HG02973 (cell line): ENCODE measurements around the gene ITGB5.

Experiments used
- ATAC-seq: cut with Tn5 transposase; IDR thresholded peaks from one replicate; pipeline ENCODE4 v1.9.1; 2021; ENCODE audit warnings: moderate library complexity; ENCODE audit not compliant: unreplicated experiment

ITGB5 gene

GRCh38 chr3:124896824-124897526 lies 9.8 kb upstream of the ITGB5 start:
- ATAC-seq = no peak

GRCh38 chr3:124895756-124896155 lies 8.6 kb upstream of the ITGB5 start:
- ATAC-seq = no peak

GRCh38 chr3:124893526-124893925 lies 6.4 kb upstream of the ITGB5 start:
- no peak for ATAC-seq

- no peak for ATAC-seq
Measured at GRCh38 chr3:124890573-124891190, 3.5 kb upstream of the ITGB5 start.

- ATAC-seq = no peak
Measured at GRCh38 chr3:124888482-124889441, 1.6 kb upstream of the ITGB5 start.

- ATAC-seq = no peak
Measured at GRCh38 chr3:124887932-124888298, 750 bp upstream of the ITGB5 start.

GRCh38 chr3:124886168-124887056 lies 753 bp downstream of the ITGB5 start:
- ATAC-seq = no peak

- no peak for ATAC-seq
Measured at GRCh38 chr3:124885466-124886167, 1.5 kb downstream of the ITGB5 start.

GRCh38 chr3:124884474-124885101 lies 2.6 kb downstream of the ITGB5 start:
- no peak for ATAC-seq

GRCh38 chr3:124883766-124884473 lies 3.2 kb downstream of the ITGB5 start:
- ATAC-seq = no peak

- no peak for ATAC-seq
Measured at GRCh38 chr3:124882816-124883747, 4.1 kb downstream of the ITGB5 start.

- no peak for ATAC-seq
Measured at GRCh38 chr3:124881976-124882697, 5.0 kb downstream of the ITGB5 start.

GRCh38 chr3:124879337-124879680 lies 7.9 kb downstream of the ITGB5 start:
- no peak for ATAC-seq

- ATAC-seq = no peak
Measured at GRCh38 chr3:124878561-124879336, 8.4 kb downstream of the ITGB5 start.

- no peak for ATAC-seq
Measured at GRCh38 chr3:124877674-124878073, 9.5 kb downstream of the ITGB5 start.

GRCh38 chr3:124876401-124876878 lies 10.7 kb downstream of the ITGB5 start:
- ATAC-seq = no peak
